Chondrocyte (in vitro differentiated cells): Measurements from ENCODE around the gene STIMATE. TPM values are rescaled to one million over a fixed set of nuclear protein-coding genes. Genes with fewer than 3 reads are reported as not detected.

Experiments used
- DNase-seq: peaks from one replicate; pipeline ENCODE4 v3.0.0; 2021; ENCODE audit warnings: mixed read lengths, low spot score
- H3K27ac Mint-ChIP-seq: one replicate; pipeline ENCODE4 v1.8.0; 2021; ENCODE audit warnings: mild to moderate bottlenecking, moderate library complexity, mixed read lengths; ENCODE audit not compliant: unreplicated experiment
- H3K27me3 Mint-ChIP-seq: 2 replicates; pipeline ENCODE4 v1.8.0; 2021; ENCODE audit warnings: low read depth, mixed read lengths
- H3K36me3 Mint-ChIP-seq: 2 replicates; pipeline ENCODE4 v1.8.0; 2021; ENCODE audit warnings: low read depth, mixed read lengths
- H3K4me1 Mint-ChIP-seq: 2 replicates; pipeline ENCODE4 v1.8.0; 2021; ENCODE audit warnings: low read depth, mild to moderate bottlenecking, mixed read lengths
- H3K4me3 Mint-ChIP-seq: one replicate; pipeline ENCODE4 v1.8.0; 2021; ENCODE audit warnings: mild to moderate bottlenecking, moderate library complexity, mixed read lengths; ENCODE audit not compliant: unreplicated experiment
- H3K9me3 Mint-ChIP-seq: 2 replicates; pipeline ENCODE4 v1.8.0; 2021; ENCODE audit warnings: low read depth, mixed read lengths
- total RNA-seq: library from RNA; stranded (reverse); gene quantifications from 3 replicates; pipeline ENCODE4 v1.2.1, GENCODE V29; 2021
- TF ChIP-seq, protein P1 (sequence below): fragments of 200-600 bp; sonication (generic); IDR thresholded peaks from 2 replicates; pipeline ENCODE4 v1.5.0; 2021; ENCODE audit warnings: antibody characterized with exemption, mild to moderate bottlenecking, moderate library complexity

The STIMATE gene
- total RNA-seq, 1 donor from 2014 or later: 19.0 TPM

- no peaks in the 10 kb centered on the region for H3K9me3 Mint-ChIP-seq
- no peaks in the 10 kb centered on the region for H3K27me3 Mint-ChIP-seq
- no peak overlapping the region for H3K27ac Mint-ChIP-seq
- TF ChIP-seq, protein P1, sequence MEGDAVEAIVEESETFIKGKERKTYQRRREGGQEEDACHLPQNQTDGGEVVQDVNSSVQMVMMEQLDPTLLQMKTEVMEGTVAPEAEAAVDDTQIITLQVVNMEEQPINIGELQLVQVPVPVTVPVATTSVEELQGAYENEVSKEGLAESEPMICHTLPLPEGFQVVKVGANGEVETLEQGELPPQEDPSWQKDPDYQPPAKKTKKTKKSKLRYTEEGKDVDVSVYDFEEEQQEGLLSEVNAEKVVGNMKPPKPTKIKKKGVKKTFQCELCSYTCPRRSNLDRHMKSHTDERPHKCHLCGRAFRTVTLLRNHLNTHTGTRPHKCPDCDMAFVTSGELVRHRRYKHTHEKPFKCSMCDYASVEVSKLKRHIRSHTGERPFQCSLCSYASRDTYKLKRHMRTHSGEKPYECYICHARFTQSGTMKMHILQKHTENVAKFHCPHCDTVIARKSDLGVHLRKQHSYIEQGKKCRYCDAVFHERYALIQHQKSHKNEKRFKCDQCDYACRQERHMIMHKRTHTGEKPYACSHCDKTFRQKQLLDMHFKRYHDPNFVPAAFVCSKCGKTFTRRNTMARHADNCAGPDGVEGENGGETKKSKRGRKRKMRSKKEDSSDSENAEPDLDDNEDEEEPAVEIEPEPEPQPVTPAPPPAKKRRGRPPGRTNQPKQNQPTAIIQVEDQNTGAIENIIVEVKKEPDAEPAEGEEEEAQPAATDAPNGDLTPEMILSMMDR: no peak
- no peaks in the 10 kb centered on the region for H3K36me3 Mint-ChIP-seq
- DNase-seq: no peak
- H3K4me1 Mint-ChIP-seq: peaks cover 39% of the 10 kb centered on the region
- H3K4me3 Mint-ChIP-seq: no peak overlapping the region
These were observed 6.2 kb downstream of the STIMATE start for GRCh38 chr3:52891164-52891563.

GRCh38 chr3:52890735-52891134 is 6.6 kb downstream of the STIMATE start:
- Mint-ChIP-seq H3K4me1 (peaks cover 34% of the 10 kb centered on the region), H3K27me3 (no peaks in the 10 kb centered on the region), H3K27ac (no peak overlapping the region), H3K4me3 (no peak overlapping the region), H3K36me3 (peaks cover 3% of the 10 kb centered on the region), H3K9me3 (no peaks in the 10 kb centered on the region)
- DNase-seq: no peak
- TF ChIP-seq, protein P1: no peak

DNA sequence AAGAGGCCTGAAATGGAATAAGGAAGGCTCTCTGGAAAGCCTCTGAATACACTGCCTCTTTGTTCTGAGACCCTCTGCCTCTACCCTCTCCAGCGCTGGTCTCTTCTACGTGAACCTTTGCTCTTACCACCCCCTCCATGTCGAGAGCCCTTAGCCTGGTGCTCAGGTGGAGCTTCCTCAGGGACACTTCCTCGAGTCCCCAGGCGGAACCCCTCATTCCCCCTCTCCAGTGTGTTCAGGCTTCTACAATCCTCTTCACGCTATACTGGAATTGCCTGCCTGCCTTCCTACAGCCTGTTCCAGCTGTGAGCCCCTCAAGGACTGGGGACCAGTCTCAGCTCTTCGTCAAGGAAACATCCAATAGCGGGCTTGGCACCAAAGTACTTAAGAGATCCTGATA is 7.4 kb downstream of the STIMATE start:
- no peaks in the 10 kb centered on the region for H3K27me3 Mint-ChIP-seq
- peaks cover 11% of the 10 kb centered on the region for H3K36me3 Mint-ChIP-seq
- TF ChIP-seq, protein P1: no peak
- H3K4me3 Mint-ChIP-seq: no peak overlapping the region
- H3K4me1 Mint-ChIP-seq: peaks cover 30% of the 10 kb centered on the region
- no peak overlapping the region for H3K27ac Mint-ChIP-seq
- DNase-seq: no peak
- H3K9me3 Mint-ChIP-seq: peaks cover 5% of the 10 kb centered on the region

DNA sequence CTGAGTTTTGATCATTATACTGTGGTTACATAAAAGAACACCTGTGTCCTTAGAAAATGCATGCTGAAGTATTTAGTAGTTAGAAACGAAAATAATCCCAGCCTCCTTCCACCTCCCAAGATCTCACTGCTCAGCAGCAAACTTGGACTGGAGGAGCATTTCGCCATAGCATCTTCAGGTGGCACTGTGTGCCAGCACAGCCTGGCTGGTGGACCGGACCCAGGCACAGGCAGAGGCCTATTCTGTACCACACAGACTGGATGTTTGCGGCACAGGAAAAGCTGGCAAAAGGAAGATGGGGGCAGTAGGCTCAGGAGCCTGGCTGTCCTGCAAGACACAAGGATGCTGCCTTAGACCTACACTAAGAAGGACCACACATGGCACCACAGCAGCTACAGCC is 10.2 kb downstream of the STIMATE start:
- Mint-ChIP-seq H3K9me3 (peaks cover 7% of the 10 kb centered on the region), H3K36me3 (peaks cover 14% of the 10 kb centered on the region), H3K27me3 (no peaks in the 10 kb centered on the region), H3K4me1 (peaks cover 13% of the 10 kb centered on the region), H3K4me3 (no peak overlapping the region), H3K27ac (no peak overlapping the region)
- no peak for DNase-seq
- TF ChIP-seq, protein P1: no peak

- TF ChIP-seq, protein P1: no peak
- DNase-seq: no peak
- Mint-ChIP-seq H3K9me3 (peaks cover 7% of the 10 kb centered on the region), H3K36me3 (peaks cover 14% of the 10 kb centered on the region), H3K27me3 (no peaks in the 10 kb centered on the region), H3K4me3 (no peak overlapping the region), H3K4me1 (peaks cover 3% of the 10 kb centered on the region), H3K27ac (no peak overlapping the region)
These were observed 11.2 kb downstream of the STIMATE start for GRCh38 chr3:52886049-52886730.
